ENCODE data around the gene DPF1.

The DPF1 gene

DNA sequence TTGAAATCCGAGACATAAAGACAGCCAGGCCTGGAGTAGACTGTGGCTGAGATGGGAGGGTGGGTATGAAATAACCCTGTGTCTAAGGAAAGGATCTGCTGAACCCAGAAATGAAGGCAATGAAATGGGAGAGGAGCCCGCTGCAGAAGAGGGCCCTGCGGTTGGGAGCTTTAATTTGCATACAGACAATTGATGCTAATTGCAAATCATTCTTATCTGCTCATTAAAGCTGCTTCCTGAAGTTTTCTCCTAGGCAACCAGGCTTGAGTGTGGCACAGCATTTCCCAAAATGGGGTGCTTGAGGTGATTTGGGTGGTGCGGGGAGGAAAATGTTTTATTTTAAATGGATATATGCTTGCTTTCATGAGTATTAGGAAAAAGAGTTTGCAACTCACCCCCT lies 55.4 kb downstream of the DPF1 start:
- Histone ChIP-seq H3K9ac (ENCODE audit: low read length) (no peak overlapping the region), H3K27me3 (replicated peaks; ENCODE audit: insufficient read depth, low read length) (no peaks in the 10 kb centered on the region), H3K36me3 (replicated peaks; ENCODE audit: insufficient read depth, low read length) (no peaks in the 10 kb centered on the region), H3K4me2 (ENCODE audit: low read depth, low read length) (no peak overlapping the region), H3K27ac (ENCODE audit: low read length) (no peak overlapping the region), H3F3A (ENCODE audit: insufficient read depth, low read length) (no peaks in the 10 kb centered on the region), H4K20me1 (ENCODE audit: insufficient read depth, low read length) (no peaks in the 10 kb centered on the region), H3K4me3 (ENCODE audit: low read length) (no peak overlapping the region), H3K4me1 (ENCODE audit: low read length) (no peaks in the 10 kb centered on the region), H3K79me2 (ENCODE audit: low read length) (no peaks in the 10 kb centered on the region), H3K9me2 (replicated peaks; ENCODE audit: insufficient read depth, low read length) (no peaks in the 10 kb centered on the region), H3K9me3 (replicated peaks; ENCODE audit: insufficient read depth, low read length) (no peaks in the 10 kb centered on the region), H2AFZ (ENCODE audit: low read length) (no peak overlapping the region)
- DNase-seq: no peak
- TF ChIP-seq EZH2 (optimal IDR thresholded peaks at IDR 0.05; ENCODE audit: low read depth, low read length): no peak
- TF ChIP-seq EZH2phosphoT487 (IDR thresholded peaks at IDR 0.05; ENCODE audit: low read length): no peak
- TF ChIP-seq, protein P1, sequence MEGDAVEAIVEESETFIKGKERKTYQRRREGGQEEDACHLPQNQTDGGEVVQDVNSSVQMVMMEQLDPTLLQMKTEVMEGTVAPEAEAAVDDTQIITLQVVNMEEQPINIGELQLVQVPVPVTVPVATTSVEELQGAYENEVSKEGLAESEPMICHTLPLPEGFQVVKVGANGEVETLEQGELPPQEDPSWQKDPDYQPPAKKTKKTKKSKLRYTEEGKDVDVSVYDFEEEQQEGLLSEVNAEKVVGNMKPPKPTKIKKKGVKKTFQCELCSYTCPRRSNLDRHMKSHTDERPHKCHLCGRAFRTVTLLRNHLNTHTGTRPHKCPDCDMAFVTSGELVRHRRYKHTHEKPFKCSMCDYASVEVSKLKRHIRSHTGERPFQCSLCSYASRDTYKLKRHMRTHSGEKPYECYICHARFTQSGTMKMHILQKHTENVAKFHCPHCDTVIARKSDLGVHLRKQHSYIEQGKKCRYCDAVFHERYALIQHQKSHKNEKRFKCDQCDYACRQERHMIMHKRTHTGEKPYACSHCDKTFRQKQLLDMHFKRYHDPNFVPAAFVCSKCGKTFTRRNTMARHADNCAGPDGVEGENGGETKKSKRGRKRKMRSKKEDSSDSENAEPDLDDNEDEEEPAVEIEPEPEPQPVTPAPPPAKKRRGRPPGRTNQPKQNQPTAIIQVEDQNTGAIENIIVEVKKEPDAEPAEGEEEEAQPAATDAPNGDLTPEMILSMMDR (IDR thresholded peaks at IDR 0.05; ENCODE audit: low read length): no peak

DNA sequence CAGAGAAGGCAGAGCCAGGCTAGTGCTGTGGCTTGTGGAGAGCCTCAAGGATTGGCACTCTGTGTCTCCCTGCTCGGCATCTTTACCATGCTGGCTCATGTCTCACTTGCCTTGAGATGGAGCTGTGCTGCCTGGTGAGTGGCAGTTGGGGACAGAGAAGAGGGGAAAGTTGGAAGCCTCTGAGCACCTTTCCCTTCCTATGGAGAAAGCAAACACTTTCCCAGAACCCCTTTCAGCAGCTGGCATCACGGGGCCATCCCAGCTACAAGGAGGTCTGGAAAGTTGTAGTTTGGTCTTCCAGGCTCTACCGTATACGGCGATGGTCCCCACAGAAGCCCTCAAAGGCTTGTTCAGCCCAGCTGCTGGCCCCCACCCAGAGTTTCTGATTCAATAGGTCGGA lies 58.7 kb downstream of the DPF1 start:
- H3F3A ChIP-seq (ENCODE audit: insufficient read depth, low read length): no peaks in the 10 kb centered on the region
- no peak overlapping the region for H3K4me3 ChIP-seq (ENCODE audit: low read length)
- TF ChIP-seq, protein P1 (IDR thresholded peaks at IDR 0.05; ENCODE audit: low read length): no peak
- TF ChIP-seq EZH2phosphoT487 (IDR thresholded peaks at IDR 0.05; ENCODE audit: low read length) (no peak), EZH2 (optimal IDR thresholded peaks at IDR 0.05; ENCODE audit: low read depth, low read length) (no peak)
- no peak for DNase-seq
- H3K36me3 ChIP-seq (replicated peaks; ENCODE audit: insufficient read depth, low read length): no peaks in the 10 kb centered on the region
- no peak overlapping the region for H3K9ac ChIP-seq (ENCODE audit: low read length)
- H3K27ac ChIP-seq (ENCODE audit: low read length): no peak overlapping the region
- no peaks in the 10 kb centered on the region for H3K9me2 ChIP-seq (replicated peaks; ENCODE audit: insufficient read depth, low read length)
- no peaks in the 10 kb centered on the region for H4K20me1 ChIP-seq (ENCODE audit: insufficient read depth, low read length)
- H3K4me2 ChIP-seq (ENCODE audit: low read depth, low read length): no peak overlapping the region
- no peaks in the 10 kb centered on the region for H3K79me2 ChIP-seq (ENCODE audit: low read length)
- no peaks in the 10 kb centered on the region for H3K27me3 ChIP-seq (replicated peaks; ENCODE audit: insufficient read depth, low read length)
- no peaks in the 10 kb centered on the region for H3K9me3 ChIP-seq (replicated peaks; ENCODE audit: insufficient read depth, low read length)
- no peaks in the 10 kb centered on the region for H3K4me1 ChIP-seq (ENCODE audit: low read length)
- H2AFZ ChIP-seq (ENCODE audit: low read length): no peak overlapping the region

DNA sequence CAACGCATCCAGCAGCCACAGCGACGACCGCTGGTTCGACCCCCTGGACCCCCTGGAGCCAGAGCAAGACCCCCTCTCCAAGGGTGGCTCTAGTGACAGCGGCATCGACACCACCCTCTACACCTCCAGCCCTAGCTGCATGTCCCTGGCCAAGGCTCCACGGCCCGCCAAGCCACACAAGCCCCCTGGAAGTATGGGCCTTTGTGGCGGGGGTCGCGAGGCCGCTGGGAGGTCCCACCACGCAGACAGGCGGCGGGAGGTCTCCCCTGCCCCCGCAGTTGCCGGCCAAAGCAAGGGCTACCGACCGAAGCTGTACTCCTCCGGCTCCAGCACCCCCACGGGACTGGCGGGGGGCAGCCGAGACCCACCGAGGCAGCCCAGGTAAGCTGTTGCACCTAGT lies 59.5 kb downstream of the DPF1 start:
- Histone ChIP-seq H4K20me1 (ENCODE audit: insufficient read depth, low read length) (no peaks in the 10 kb centered on the region), H3K9me2 (replicated peaks; ENCODE audit: insufficient read depth, low read length) (no peaks in the 10 kb centered on the region), H3K36me3 (replicated peaks; ENCODE audit: insufficient read depth, low read length) (no peaks in the 10 kb centered on the region), H2AFZ (ENCODE audit: low read length) (no peak overlapping the region), H3K4me3 (ENCODE audit: low read length) (no peak overlapping the region), H3K27ac (ENCODE audit: low read length) (no peak overlapping the region), H3K27me3 (replicated peaks; ENCODE audit: insufficient read depth, low read length) (no peaks in the 10 kb centered on the region), H3K4me2 (ENCODE audit: low read depth, low read length) (no peak overlapping the region), H3K4me1 (ENCODE audit: low read length) (no peaks in the 10 kb centered on the region), H3K79me2 (ENCODE audit: low read length) (no peaks in the 10 kb centered on the region), H3K9ac (ENCODE audit: low read length) (no peak overlapping the region), H3F3A (ENCODE audit: insufficient read depth, low read length) (no peaks in the 10 kb centered on the region), H3K9me3 (replicated peaks; ENCODE audit: insufficient read depth, low read length) (no peaks in the 10 kb centered on the region)
- TF ChIP-seq, protein P1 (IDR thresholded peaks at IDR 0.05; ENCODE audit: low read length): no peak
- TF ChIP-seq EZH2phosphoT487 (IDR thresholded peaks at IDR 0.05; ENCODE audit: low read length) (no peak), EZH2 (optimal IDR thresholded peaks at IDR 0.05; ENCODE audit: low read depth, low read length) (no peak)
- DNase-seq: no peak
